A549 (cell line): ENCODE measurements around the gene OR5A1. TPM values are rescaled to one million over a fixed set of nuclear protein-coding genes. Genes with fewer than 3 reads are reported as not detected.

Experiments
- polyA plus RNA-seq, 4 experiments: library from polyadenylated mRNA; depleted of rRNA in 3 of 4; stranded (reverse); fragments of >200 nt; fragmentation: RNase III in 1 of 4; extraction: RNeasy Plus Mini Kit Qiagen cat#74134 plus additional on column Dnase treatment in 1 of 4; gene quantifications; 2 replicates in 3 of 4; 3 replicates in 1 of 4; pipeline ENCODE4 v1.2.3, GENCODE V29; 2011 to 2017

Gene OR5A1
- polyA plus RNA-seq, 2 of the 4 experiments (the other 2 are of a cell fraction): not detected

Other genes starting within 250 kb of the OR5A1 start
- not detected in 2 replicates for gene MPEG1, start 223.5 kb upstream of the OR5A1 start, polyA plus RNA-seq (2011; rRNA removed)
- not detected in 3 replicates for gene MPEG1, start 223.5 kb upstream of the OR5A1 start, polyA plus RNA-seq (2017; fragmentation: RNase III; extraction: RNeasy Plus Mini Kit Qiagen cat#74134 plus additional on column Dnase treatment)
- not detected in 2 replicates for gene OR5AN1, start 77.6 kb upstream of the OR5A1 start, polyA plus RNA-seq (2011; rRNA removed)
- gene OR5AN1, start 77.6 kb upstream of the OR5A1 start, polyA plus RNA-seq (2017; fragmentation: RNase III; extraction: RNeasy Plus Mini Kit Qiagen cat#74134 plus additional on column Dnase treatment): not detected in 3 replicates
- gene OR5A2, start 10.1 kb upstream of the OR5A1 start, polyA plus RNA-seq (2011; rRNA removed): not detected in 2 replicates
- gene OR5A2, start 10.1 kb upstream of the OR5A1 start, polyA plus RNA-seq (2017; fragmentation: RNase III; extraction: RNeasy Plus Mini Kit Qiagen cat#74134 plus additional on column Dnase treatment): not detected in 3 replicates
- gene OR4D6, start 20.5 kb downstream of the OR5A1 start, polyA plus RNA-seq (2011; rRNA removed): not detected in 2 replicates
- not detected in 3 replicates for gene OR4D6, start 20.5 kb downstream of the OR5A1 start, polyA plus RNA-seq (2017; fragmentation: RNase III; extraction: RNeasy Plus Mini Kit Qiagen cat#74134 plus additional on column Dnase treatment)
- not detected in 2 replicates for gene OR4D10, start 36.8 kb downstream of the OR5A1 start, polyA plus RNA-seq (2011; rRNA removed)
- not detected in 3 replicates for gene OR4D10, start 36.8 kb downstream of the OR5A1 start, polyA plus RNA-seq (2017; fragmentation: RNase III; extraction: RNeasy Plus Mini Kit Qiagen cat#74134 plus additional on column Dnase treatment)
- gene OR4D11, start 67.1 kb downstream of the OR5A1 start, polyA plus RNA-seq (2011; rRNA removed): not detected in 2 replicates
- not detected in 3 replicates for gene OR4D11, start 67.1 kb downstream of the OR5A1 start, polyA plus RNA-seq (2017; fragmentation: RNase III; extraction: RNeasy Plus Mini Kit Qiagen cat#74134 plus additional on column Dnase treatment)
- gene OR4D9, start 75.1 kb downstream of the OR5A1 start, polyA plus RNA-seq (2011; rRNA removed): not detected in 2 replicates
- gene OR4D9, start 75.1 kb downstream of the OR5A1 start, polyA plus RNA-seq (2017; fragmentation: RNase III; extraction: RNeasy Plus Mini Kit Qiagen cat#74134 plus additional on column Dnase treatment): not detected in 3 replicates
- 31.7 and 39.6 TPM in 2 replicates for gene OSBP, start 179.3 kb downstream of the OR5A1 start, polyA plus RNA-seq (2011; rRNA removed)
- 25.4 to 26.3 TPM (median 25.9 TPM) in 3 replicates for gene OSBP, start 179.3 kb downstream of the OR5A1 start, polyA plus RNA-seq (2017; fragmentation: RNase III; extraction: RNeasy Plus Mini Kit Qiagen cat#74134 plus additional on column Dnase treatment)
- 54.6 and 61.4 TPM in 2 replicates for gene PATL1, start 232.6 kb downstream of the OR5A1 start, polyA plus RNA-seq (2011; rRNA removed)
- 36.5 to 40.6 TPM (median 37.2 TPM) in 3 replicates for gene PATL1, start 232.6 kb downstream of the OR5A1 start, polyA plus RNA-seq (2017; fragmentation: RNase III; extraction: RNeasy Plus Mini Kit Qiagen cat#74134 plus additional on column Dnase treatment)